Measurements from ENCODE around the gene GSAP.
A peak's percentile ranks its signal among the peaks of the same experiment; 100 is the strongest.
"Not testable (repeated sequence)": the region's sequence is repeated elsewhere in the genome, so short reads cannot be mapped to it uniquely, and the experiment has no call there.

The GSAP gene

DNA sequence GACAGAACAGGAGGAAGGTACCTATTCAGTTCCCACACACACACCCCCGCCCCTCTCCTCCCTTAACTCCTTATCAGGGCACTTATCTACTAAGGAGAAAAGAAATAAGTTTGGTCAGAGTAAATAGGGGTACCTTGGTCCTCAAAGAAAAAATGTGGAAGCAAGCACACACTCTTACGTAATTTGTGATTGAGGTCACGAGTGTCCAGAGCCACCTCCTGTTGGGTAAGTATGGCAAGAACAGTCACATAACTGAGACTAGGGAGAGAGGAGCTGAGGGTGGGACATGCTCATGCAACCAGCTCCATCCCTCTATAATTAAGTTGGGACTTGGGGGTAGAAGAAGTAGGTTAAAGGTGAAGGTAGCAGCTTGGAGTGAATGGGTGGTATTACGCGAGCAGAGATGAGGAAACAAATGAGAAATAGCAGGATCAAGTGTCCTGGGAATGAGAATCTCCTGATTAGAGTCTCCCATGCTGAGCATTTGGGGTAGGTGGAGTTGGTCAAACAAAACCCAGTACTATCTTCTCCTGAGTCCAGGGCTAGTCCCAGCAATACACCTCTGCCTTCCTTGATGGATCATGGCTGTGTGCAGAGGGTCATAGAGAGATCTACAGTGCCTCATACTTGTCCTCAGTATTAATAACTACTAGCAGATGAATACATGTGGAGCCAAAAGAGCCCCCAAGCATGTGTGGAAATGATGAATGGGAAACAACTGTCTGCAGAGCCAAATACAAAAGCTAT is 77.1 kb downstream of the GSAP start:
- H3K4me3 ChIP-seq (ENCODE audit: low read length): no peak overlapping the region
- no peak for DNase-seq (ENCODE audit: low read depth, low spot score)

DNA sequence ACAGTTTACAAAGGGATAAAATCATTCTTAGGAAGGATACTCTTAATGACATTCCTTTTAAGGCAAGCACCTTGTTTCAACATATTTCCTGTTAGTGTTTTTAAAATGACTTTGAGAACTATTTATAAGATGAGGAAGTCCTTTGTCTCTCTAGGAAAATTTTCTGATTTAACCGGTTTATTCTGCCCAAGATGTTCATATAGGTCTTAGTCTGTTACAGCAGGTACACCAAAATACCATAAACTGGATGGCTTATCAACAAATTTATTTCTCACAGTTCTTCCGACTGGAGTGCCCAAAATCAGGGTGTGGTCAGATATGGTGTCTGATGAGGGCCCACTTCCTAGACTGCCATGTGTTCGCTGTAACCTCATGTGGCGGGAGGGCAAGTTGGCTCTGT is 77.9 kb downstream of the GSAP start:
- DNase-seq (ENCODE audit: low read depth, low spot score): no peak
- no peak overlapping the region for H3K4me3 ChIP-seq (ENCODE audit: low read length)

DNA sequence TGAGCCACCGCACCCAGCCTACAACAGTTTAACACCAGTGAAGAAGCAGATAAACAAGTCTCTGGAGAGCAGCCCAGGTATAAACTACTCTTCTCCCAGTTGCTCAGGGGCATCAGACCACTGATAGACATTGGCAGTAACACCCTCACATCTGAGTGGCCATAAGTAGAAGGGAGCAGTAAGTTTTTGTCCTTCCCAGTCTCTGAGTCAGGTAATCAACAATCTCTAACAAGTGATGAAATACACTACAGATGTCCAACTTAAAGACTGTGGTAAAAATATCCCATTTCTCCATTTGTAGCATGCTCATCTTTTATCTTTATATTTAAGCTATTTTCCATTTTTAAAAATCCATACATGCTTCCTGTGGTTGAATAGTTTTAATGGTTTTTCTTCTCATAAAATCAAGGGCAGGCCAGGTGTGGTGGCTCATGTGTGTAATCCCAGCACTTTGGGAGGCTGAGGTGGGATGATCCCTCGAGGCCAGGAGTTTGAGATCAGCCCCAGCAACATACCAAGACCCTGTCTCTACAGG is 78.6 kb downstream of the GSAP start:
- DNase-seq (ENCODE audit: low read depth, low spot score): no peak
- no peak overlapping the region for H3K4me3 ChIP-seq (ENCODE audit: low read length)

DNA sequence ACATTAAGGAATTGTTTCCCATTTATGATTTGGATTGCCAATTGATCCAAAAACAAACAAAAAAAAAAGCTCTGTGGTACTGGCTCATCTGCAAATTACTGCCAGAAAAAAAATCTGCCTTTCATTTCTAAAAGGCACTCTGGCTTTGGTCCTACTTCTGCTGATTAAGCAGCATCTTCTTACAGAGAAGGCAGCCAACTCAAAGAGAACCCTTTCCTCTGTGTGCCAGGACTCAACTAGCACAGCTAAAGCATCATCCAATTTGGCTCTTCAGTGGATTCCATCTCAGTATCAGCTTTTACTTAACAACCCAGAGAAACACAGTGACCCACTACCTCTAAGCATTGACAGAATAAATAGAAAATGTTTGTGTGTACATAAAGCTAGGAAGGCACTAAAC is 80.6 kb downstream of the GSAP start:
- no peak overlapping the region for H3K4me3 ChIP-seq (ENCODE audit: low read length)
- DNase-seq (ENCODE audit: low read depth, low spot score): no peak

DNA sequence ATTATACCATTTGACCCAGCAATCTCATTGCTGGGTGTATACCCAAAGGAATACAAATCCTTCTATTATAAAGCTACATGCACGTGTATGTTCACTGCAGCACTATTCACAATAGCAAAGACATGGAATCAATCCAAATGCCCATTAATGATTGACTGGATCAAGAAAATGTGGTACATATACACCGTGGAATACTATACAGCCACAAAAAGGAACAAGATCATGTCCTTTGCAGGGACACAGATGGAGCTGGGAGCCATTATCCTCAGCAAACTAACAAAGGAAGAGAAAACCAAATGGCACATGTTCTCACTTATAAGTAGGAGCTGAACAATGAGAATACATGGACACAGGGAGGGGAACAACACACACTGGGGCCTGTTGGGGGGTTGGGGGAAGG is 82.1 kb downstream of the GSAP start:
- not testable (repeated sequence) for H3K4me3 ChIP-seq (ENCODE audit: low read length); DNase-seq (ENCODE audit: low read depth, low spot score)

DNA sequence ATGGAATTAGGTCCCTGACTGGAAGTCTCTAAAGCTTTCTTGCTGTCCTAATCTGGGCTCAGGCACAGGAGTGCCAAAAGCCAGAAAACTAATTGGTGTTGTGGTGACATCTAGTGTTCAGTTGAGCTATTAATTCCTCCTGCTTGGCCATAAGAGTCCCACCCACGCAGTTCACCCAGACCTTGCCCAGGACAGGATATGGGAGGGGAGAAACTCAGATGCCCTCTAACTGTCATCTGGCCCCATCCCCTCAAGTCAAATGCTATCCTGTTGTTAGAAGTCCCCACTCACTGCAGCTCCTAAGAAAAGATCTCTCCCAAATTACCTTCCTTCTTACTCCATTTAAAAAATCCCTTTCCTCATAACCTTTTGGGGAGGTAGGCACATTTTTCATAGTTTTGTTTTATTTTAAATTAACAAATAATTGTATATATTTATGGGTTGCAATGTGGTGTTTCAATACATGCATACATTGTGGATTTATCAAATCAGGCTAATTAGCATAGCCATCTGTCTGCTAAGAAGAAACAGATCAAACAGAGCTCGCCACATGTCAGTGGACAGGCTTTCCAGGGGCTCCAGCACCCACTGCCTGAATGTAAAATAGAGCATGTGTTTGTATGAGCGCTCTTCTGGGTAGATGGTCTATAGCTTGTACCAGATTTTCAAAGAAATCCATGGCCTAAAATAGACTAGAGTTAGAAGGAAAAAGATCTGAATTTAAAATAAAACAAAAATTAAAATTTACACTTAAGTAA is 84.0 kb downstream of the GSAP start:
- H3K4me3 ChIP-seq (ENCODE audit: low read length): no peak overlapping the region
- peak; percentile 58 for DNase-seq (ENCODE audit: low read depth, low spot score)

DNA sequence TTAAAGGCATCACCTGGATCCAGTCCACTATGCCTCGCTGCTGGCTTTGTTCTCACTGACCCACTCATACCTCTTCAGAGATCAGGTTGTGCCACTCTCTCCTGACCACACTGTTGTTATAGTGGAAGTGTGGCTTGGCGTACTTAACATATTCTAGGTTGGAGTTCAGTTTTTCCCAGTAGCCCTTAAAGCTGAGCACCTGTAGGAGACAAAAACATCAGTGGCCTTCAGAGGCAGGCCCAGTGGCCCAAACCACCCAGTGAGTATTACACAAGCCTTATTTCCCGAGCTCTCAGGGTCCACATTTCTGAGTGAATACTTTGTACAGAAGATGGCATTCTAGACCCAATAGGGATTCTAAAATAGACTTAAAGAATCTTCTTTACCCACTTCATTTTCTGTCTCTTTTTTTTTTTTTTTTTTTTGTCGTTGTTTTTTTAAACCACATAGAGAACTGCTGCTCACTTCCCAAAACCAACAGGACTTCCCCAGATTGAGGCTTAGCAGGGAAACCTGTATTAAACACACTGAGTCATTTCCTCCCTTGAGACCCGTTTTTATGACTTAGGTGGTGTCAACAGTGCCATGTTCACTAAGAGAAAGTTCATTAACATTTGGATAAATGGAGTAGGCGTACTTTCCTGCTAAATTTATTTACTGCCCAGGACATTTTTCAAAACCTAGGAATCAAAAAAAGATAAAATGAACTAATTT is 85.8 kb downstream of the GSAP start:
- no peak for DNase-seq (ENCODE audit: low read depth, low spot score)

DNA sequence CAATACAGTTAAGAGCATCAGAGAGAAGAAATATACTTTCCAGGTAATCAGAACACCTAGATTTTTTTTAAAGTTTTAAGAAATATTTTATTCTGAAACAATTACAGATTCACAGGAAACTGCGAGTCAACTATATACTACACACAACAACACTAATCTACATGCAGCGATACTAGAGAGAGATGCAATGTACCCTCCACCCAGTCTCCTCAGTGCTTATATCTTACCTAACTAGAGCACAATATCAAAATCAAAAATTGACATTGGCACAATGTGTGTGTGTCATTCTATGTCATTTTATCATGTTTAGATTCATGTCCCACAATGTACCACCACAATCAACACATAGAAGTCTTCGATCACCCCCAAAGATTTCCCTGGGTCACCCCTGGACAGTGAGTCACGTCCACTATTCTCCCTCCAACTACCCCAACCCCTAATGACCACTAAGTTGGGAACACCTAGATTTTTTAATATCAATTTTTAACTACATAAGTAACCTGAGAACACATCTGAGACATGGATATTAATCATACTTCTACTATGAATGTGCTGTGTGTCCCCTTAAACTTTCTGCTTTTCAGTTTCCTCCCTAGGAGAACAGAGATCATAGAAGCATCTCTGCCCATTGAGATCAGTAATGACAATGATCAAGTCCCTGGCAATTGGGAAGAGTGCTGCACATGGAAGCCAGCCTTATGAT is 86.5 kb downstream of the GSAP start:
- no peak overlapping the region for H3K4me3 ChIP-seq (ENCODE audit: low read length)

More for the DNA sequence above, 85.8 kb downstream of the GSAP start:
- no peak overlapping the region for H3K4me3 ChIP-seq (ENCODE audit: low read length)

DNA sequence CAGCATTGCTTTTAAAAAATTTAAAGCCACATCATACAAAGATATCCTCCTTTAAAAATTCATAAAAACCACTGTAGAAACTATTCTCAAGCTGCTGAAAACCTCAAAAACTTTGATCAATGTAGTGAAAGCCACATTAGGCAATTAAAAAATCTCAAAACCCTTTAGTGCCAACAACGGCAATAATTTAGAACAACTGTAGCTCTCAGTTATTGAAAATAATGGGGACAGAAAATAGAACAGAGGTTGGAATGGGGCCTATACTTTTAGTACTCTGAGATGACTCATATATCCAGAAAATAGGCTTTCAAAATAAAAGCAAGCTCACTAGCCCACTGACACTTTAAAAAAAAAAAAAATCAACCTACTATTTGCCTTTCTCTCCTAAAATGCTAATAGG is 87.5 kb downstream of the GSAP start:
- peak; percentile 48 for DNase-seq (ENCODE audit: low read depth, low spot score)
- no peak overlapping the region for H3K4me3 ChIP-seq (ENCODE audit: low read length)

More for the DNA sequence above, 86.5 kb downstream of the GSAP start:
- no peak for DNase-seq (ENCODE audit: low read depth, low spot score)

DNA sequence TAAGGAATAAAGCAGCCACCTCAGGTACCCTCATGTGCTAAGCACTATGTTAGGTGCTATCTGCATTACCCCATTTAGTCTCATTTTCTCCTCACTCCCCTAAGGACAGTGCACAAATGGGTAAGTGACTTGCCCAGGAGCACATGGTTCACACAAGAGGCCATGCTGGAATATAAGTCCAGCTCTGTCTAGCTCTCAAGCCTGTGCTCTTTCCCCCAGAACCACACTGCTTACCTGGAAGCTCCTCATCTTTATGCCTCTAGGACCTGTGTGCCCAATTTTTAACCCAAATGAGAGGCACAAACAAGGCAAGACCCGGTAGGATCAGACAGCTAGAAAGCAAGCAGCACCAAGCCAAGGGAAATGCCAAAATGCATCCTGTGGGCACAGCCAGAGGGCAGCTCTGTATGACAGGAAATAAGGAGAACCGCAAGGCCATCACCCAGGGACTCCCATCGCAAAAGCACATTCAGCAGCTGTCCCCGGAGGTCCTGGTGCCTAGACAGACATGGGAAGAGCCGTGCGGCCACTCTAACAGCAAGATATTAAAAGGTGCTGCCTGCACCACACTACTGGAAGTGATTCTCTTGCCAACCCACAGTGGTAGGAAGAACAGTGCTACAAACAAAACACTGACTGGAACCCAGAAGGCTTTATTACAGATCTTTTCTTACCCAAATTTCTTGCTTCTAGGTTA is 88.1 kb downstream of the GSAP start:
- DNase-seq (ENCODE audit: low read depth, low spot score): peak; percentile 27
- no peak overlapping the region for H3K4me3 ChIP-seq (ENCODE audit: low read length)

DNA sequence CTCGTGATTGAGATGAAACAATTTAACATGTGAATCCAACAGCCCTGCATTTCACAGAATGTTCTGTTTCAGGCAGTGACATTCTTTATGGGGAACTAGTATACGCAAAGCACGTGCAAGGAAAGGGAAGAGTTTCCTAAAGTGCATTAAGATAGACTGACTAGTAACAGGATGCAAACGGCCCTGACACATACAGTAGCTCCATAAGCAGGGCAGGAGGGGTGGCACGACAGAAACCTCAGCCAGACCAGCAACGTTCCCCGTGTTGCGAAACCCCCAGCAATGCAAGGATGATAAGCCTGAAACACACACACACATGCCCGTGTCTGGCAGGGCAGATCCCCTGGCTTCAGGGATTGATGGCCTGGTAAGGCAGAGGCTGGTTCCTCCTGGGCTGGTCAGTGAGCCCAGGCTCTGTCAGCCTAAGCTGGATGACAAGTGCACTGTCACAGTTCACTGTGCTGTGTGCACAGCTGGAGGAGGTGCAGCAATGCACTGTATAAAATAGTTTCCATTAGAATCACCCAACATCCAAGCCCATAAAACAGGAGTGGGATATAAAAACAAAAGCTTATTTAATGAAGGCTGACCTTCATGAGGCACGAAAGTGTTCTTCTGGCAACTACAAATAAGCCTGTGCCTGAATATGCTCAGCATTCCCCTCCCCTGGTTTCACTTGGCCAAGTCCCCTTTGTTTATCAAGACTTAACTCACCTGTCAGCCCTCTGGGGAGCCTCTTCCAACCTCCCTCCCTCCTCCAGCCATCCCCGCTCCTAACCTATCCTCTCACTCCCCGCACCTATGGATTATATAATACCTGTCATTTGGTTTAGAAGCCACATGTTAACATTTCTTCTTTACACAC is 88.8 kb downstream of the GSAP start:
- no peak overlapping the region for H3K4me3 ChIP-seq (ENCODE audit: low read length)
- no peak for DNase-seq (ENCODE audit: low read depth, low spot score)

DNA sequence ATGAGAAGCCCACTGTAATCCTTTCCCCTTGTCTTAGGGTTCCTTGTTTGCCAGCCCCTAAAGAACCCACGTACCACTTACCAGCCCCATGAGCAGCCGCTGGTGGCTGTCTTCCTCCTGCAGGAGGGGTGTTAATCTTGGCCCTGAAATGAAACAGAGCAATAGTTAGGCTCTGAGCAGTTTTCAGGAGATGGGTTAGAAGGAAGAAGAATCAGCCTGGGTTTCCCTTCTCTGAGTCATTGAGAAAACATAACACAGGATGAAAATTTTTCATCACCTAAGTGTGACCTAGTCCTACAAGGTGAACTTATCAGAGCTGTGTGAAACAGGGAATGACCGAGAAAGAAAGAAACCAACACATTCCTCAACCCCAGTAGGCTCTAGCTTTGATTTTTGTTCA is 90.0 kb downstream of the GSAP start:
- no peak overlapping the region for H3K4me3 ChIP-seq (ENCODE audit: low read length)
- no peak for DNase-seq (ENCODE audit: low read depth, low spot score)

DNA sequence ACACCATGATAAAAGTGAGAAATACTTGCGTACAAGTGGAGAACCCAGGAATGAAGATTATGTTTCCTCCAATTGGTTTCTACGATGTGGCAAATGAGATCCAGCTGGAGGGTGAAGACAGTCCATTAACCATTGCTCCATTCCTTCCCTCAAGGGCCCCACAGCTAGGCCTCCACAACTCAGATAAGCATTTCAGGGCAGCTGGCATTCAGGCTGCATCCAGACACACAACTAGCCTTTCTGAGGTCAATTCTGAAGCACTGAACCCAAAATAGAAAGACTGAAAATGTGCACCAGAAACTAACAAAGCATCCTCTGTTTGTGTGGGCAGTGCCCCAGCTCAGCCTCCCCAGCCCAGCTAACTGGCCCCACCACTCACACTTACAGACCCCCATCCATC is 94.8 kb downstream of the GSAP start:
- no peak for DNase-seq (ENCODE audit: low read depth, low spot score)
- H3K4me3 ChIP-seq (ENCODE audit: low read length): no peak overlapping the region

DNA sequence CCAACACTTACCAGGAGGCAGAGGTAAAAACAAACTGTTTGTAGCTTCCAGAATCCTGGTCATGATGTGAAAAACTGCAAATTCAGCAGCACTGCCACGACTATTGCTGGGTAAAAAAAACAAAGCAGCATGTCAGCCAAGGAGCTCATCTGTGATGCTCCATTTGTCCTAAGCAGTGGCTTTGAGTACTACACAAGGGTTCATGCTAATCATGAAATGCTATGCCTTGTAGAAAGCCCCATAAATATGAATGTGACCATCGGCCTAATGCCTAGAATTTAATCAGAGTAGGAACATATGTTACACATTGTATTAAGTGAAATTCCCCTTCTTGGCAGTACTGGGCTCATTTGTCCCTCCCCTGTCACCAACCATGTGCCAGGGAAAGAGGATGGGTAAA is 95.4 kb downstream of the GSAP start:
- no peak for DNase-seq (ENCODE audit: low read depth, low spot score)
- no peak overlapping the region for H3K4me3 ChIP-seq (ENCODE audit: low read length)

DNA sequence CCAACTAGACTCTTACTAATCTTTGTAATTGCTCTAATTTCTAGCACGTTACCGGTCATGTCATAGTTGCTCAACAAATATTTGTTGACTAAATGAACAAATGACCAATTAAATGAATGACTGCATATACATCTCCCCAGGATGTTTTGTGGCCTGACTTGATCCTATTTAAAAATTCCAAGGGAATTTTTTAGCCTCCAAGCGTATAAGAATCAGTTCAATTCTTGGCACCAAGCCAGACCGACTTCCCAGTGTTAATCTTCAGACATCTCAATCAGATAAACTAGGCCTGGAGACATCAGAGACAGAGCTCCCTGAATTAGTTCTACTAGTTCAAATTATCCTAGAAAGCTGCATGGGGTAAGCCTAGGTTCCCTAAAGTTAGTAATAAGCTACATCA is 96.0 kb downstream of the GSAP start:
- no peak for DNase-seq (ENCODE audit: low read depth, low spot score)
- H3K4me3 ChIP-seq (ENCODE audit: low read length): no peak overlapping the region

DNA sequence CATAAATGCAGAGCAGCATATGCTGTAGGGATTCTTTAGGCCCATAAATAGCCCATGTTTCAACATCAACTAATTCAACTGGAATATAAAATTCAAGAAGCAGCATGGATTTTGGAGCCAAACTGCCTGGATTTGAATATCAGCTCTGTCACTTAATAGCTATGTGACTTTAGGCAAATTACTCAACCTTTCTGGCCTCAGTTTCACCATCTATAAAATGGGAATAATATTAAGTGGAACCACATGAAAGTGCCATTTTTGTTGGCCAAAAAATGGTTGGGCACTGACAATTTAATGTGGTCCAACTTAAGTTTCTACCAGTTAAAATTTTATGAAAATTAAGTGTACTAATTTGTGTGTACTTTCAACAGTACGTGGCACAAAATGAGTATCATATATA is 98.1 kb downstream of the GSAP start:
- H3K4me3 ChIP-seq (ENCODE audit: low read length): no peak overlapping the region
- DNase-seq (ENCODE audit: low read depth, low spot score): no peak

DNA sequence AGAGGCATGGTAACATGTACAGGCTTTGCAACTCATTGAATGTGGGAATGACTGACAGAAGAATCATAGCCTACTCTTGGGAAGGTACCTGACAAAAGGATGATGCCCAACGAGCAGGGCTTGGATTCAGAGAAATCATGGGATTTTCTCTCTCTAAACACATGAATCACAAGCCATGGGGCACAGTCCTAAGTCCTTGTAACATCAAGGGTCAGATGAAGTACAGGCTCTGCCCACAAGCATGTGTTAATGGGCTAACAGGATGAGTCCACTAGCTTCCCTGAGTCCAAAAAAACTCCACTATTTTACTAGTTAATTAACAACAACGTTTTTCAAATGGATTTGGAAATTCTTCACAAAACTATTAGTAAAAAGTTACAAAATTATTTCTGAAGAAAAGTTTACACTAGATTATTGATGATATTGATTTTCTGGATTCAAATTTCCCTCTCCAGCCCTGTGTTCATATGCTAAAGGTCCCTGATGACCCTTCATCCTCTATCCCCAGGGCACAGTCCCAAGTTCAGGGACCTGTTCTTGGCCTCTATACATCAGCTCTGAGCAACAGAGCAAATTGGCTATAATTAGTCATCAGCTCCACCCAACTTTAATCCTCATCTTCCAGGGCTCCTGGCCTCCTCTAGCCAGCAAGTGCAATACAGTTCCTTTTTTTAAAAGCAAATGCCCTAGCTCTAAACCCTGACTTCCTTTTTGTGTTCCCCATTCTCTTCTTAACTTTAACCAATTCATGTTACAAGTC is 99.8 kb downstream of the GSAP start:
- H3K4me3 ChIP-seq (ENCODE audit: low read length): no peak overlapping the region
- DNase-seq (ENCODE audit: low read depth, low spot score): no peak
